ENCODE results near the gene CACNA2D3.

- no peak for TF ChIP-seq CTCF (IDR thresholded peaks at IDR 0.05)
- TF ChIP-seq POLR2A (IDR thresholded peaks at IDR 0.05) = no peak
- no peak for TF ChIP-seq EP300 (IDR thresholded peaks at IDR 0.05)
These were observed 860.5 kb downstream of the CACNA2D3 start for GRCh38 chr3:54982807-54983206.

All from upper lobe of left lung (tissue), 4 donors.